Measurements from ENCODE around the gene CDK18.

- TF ChIP-seq POLR2AphosphoS5 (IDR thresholded peaks at IDR 0.05) (no peak), POLR2A (IDR thresholded peaks at IDR 0.05) (no peak)
Observed at GRCh38 chr1:205535866-205536758, 31.6 kb downstream of the CDK18 start.

Measured in stomach (tissue), 4 donors.